ENCODE results near the gene EPS8. TPM values are rescaled to one million over a fixed set of nuclear protein-coding genes. Genes with fewer than 3 reads are reported as not detected.

EPS8 gene
- total RNA-seq, 1 donor from 2014 or later: 0.89 TPM

- H3K4me3 Mint-ChIP-seq: no peak overlapping the region
- no peaks in the 10 kb centered on the region for H3K9me3 Mint-ChIP-seq
- H3K27ac Mint-ChIP-seq: no peak overlapping the region
- no peaks in the 10 kb centered on the region for H3K4me1 Mint-ChIP-seq
- no peak for TF ChIP-seq CTCF (IDR thresholded peaks at IDR 0.05)
- ChIA-PET POLR2A (no interaction called here), CTCF (no interaction called here)
- H3K27me3 Mint-ChIP-seq: no peaks in the 10 kb centered on the region
- ATAC-seq (ENCODE audit: low read depth) (no peak), DNase-seq (no peak)
- intact Hi-C loops (cut with micrococcal nuclease): no loop called here
- H3K36me3 Mint-ChIP-seq (ENCODE audit: low read depth): no peaks in the 10 kb centered on the region
These were observed 67.7 kb downstream of the EPS8 start for GRCh38 chr12:15721316-15722115.

GRCh38 chr12:15720295-15720694 is 68.9 kb downstream of the EPS8 start:
- no peak for ATAC-seq (ENCODE audit: low read depth)
- Mint-ChIP-seq H3K36me3 (ENCODE audit: low read depth) (no peaks in the 10 kb centered on the region), H3K27me3 (no peaks in the 10 kb centered on the region), H3K4me1 (no peaks in the 10 kb centered on the region), H3K4me3 (no peak overlapping the region), H3K9me3 (no peaks in the 10 kb centered on the region), H3K27ac (no peak overlapping the region)
- POLR2A ChIA-PET: no interaction called here
- intact Hi-C loops (cut with micrococcal nuclease): no loop called here
- no peak for TF ChIP-seq CTCF (IDR thresholded peaks at IDR 0.05)
- CTCF ChIA-PET: no interaction called here
- DNase-seq: no peak

- no peak for ATAC-seq (ENCODE audit: low read depth)
- Mint-ChIP-seq H3K9me3 (no peaks in the 10 kb centered on the region), H3K27ac (no peak overlapping the region), H3K4me1 (no peaks in the 10 kb centered on the region), H3K4me3 (no peak overlapping the region), H3K36me3 (ENCODE audit: low read depth) (no peaks in the 10 kb centered on the region), H3K27me3 (no peaks in the 10 kb centered on the region)
- ChIA-PET POLR2A (no interaction called here), CTCF (no interaction called here)
- intact Hi-C loops (cut with micrococcal nuclease): no loop called here
- DNase-seq: no peak
- TF ChIP-seq CTCF (IDR thresholded peaks at IDR 0.05): no peak
These were observed 70.0 kb downstream of the EPS8 start for GRCh38 chr12:15719230-15719629.

- H3K36me3 Mint-ChIP-seq (ENCODE audit: low read depth): no peaks in the 10 kb centered on the region
- CTCF ChIA-PET: no interaction called here
- no peak for TF ChIP-seq CTCF (IDR thresholded peaks at IDR 0.05)
- ATAC-seq (ENCODE audit: low read depth) (no peak), DNase-seq (no peak)
- intact Hi-C loops (cut with micrococcal nuclease): no loop called here
- H3K9me3 Mint-ChIP-seq: no peaks in the 10 kb centered on the region
- H3K4me1 Mint-ChIP-seq: no peaks in the 10 kb centered on the region
- POLR2A ChIA-PET: no interaction called here
- no peak overlapping the region for H3K4me3 Mint-ChIP-seq
- no peak overlapping the region for H3K27ac Mint-ChIP-seq
- H3K27me3 Mint-ChIP-seq: no peaks in the 10 kb centered on the region
These were observed 71.1 kb downstream of the EPS8 start for GRCh38 chr12:15717940-15718567.

- DNase-seq (no peak), ATAC-seq (ENCODE audit: low read depth) (no peak)
- Mint-ChIP-seq H3K27ac (no peak overlapping the region), H3K4me1 (no peaks in the 10 kb centered on the region), H3K4me3 (no peak overlapping the region), H3K36me3 (ENCODE audit: low read depth) (no peaks in the 10 kb centered on the region), H3K9me3 (no peaks in the 10 kb centered on the region), H3K27me3 (no peaks in the 10 kb centered on the region)
- intact Hi-C loops (cut with micrococcal nuclease): no loop called here
- TF ChIP-seq CTCF (IDR thresholded peaks at IDR 0.05): no peak
- ChIA-PET CTCF (no interaction called here), POLR2A (no interaction called here)
These were observed 72.6 kb downstream of the EPS8 start for GRCh38 chr12:15716581-15716980.

All from activated B cell treated with CpG ODN at 0.5 μM for 24 hours (primary cell).